ENCODE data around the gene CELA2B. TPM values are rescaled to one million over a fixed set of nuclear protein-coding genes. Genes with fewer than 3 reads are reported as not detected.
A peak's percentile ranks its signal among the peaks of the same experiment; 100 is the strongest.

CELA2B gene
- total and polyA plus RNA-seq, 7 donors, result 0.36 TPM; not detected in 6

GRCh38 chr1:15525050-15526020 lies 49.4 kb downstream of the CELA2B start:
- peak; percentile 1 to 75 (median 1) for ATAC-seq
- intact Hi-C loops (cut with DNase I), result loop anchor here in 1 of 2 donors (5.0 kb wide), 2 partner anchors 92 to 212 kb away; partner anchors contain the start of genes DDI2 and SLC25A34

GRCh38 chr1:15526021-15526489 lies 50.2 kb downstream of the CELA2B start:
- intact Hi-C loops (cut with DNase I), result loop anchor here in 1 of 2 donors (5.0 kb wide), 2 partner anchors 91 to 211 kb away; partner anchors contain the start of genes DDI2 and SLC25A34
- DNase-seq (no peak), ATAC-seq (no peak)
- H3K4me1 ChIP-seq, result peaks cover 26% of the 10 kb centered on the region
- H3K9me3 ChIP-seq, result no peaks in the 10 kb centered on the region
- no peaks in the 10 kb centered on the region for H3K27me3 ChIP-seq (ENCODE audit: insufficient read depth in 3 of 3, low read length in 2 of 3)
- H3K4me3 ChIP-seq, result peak overlapping the region; percentile 87
- H3K27ac ChIP-seq, result peak overlapping the region; percentile 90
- TF ChIP-seq, protein P1, sequence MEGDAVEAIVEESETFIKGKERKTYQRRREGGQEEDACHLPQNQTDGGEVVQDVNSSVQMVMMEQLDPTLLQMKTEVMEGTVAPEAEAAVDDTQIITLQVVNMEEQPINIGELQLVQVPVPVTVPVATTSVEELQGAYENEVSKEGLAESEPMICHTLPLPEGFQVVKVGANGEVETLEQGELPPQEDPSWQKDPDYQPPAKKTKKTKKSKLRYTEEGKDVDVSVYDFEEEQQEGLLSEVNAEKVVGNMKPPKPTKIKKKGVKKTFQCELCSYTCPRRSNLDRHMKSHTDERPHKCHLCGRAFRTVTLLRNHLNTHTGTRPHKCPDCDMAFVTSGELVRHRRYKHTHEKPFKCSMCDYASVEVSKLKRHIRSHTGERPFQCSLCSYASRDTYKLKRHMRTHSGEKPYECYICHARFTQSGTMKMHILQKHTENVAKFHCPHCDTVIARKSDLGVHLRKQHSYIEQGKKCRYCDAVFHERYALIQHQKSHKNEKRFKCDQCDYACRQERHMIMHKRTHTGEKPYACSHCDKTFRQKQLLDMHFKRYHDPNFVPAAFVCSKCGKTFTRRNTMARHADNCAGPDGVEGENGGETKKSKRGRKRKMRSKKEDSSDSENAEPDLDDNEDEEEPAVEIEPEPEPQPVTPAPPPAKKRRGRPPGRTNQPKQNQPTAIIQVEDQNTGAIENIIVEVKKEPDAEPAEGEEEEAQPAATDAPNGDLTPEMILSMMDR (IDR thresholded peaks at IDR 0.05), result no peak
- H3K36me3 ChIP-seq (ENCODE audit: insufficient read depth in 1 of 2, low read depth in 1 of 2), result peaks cover 0 to 22% of the 10 kb centered on the region in 2 donors
- WGBS, 3 donors, result 13 to 15% (median 13%) methylated on average over 9 of the region's 9 CpGs

More at GRCh38 chr1:15525050-15526020, 49.4 kb downstream of the CELA2B start:
- 2 to 4% (median 2%) methylated on average over 35 to 40 of the region's 40 CpGs for WGBS, 3 donors
- H3K27ac ChIP-seq, result peak overlapping the region; percentile 90
- H3K27me3 ChIP-seq (ENCODE audit: insufficient read depth in 3 of 3, low read length in 2 of 3), result no peaks in the 10 kb centered on the region
- H3K36me3 ChIP-seq (ENCODE audit: insufficient read depth in 1 of 2, low read depth in 1 of 2), result peaks cover 0 to 15% of the 10 kb centered on the region in 2 donors
- H3K9me3 ChIP-seq, result no peaks in the 10 kb centered on the region
- peak overlapping the region; percentile 87 for H3K4me3 ChIP-seq
- DNase-seq, result peak in 1 of 2 donors; percentile 99
- H3K4me1 ChIP-seq, result peaks cover 26% of the 10 kb centered on the region
- TF ChIP-seq, protein P1 (IDR thresholded peaks at IDR 0.05), result no peak

DNA sequence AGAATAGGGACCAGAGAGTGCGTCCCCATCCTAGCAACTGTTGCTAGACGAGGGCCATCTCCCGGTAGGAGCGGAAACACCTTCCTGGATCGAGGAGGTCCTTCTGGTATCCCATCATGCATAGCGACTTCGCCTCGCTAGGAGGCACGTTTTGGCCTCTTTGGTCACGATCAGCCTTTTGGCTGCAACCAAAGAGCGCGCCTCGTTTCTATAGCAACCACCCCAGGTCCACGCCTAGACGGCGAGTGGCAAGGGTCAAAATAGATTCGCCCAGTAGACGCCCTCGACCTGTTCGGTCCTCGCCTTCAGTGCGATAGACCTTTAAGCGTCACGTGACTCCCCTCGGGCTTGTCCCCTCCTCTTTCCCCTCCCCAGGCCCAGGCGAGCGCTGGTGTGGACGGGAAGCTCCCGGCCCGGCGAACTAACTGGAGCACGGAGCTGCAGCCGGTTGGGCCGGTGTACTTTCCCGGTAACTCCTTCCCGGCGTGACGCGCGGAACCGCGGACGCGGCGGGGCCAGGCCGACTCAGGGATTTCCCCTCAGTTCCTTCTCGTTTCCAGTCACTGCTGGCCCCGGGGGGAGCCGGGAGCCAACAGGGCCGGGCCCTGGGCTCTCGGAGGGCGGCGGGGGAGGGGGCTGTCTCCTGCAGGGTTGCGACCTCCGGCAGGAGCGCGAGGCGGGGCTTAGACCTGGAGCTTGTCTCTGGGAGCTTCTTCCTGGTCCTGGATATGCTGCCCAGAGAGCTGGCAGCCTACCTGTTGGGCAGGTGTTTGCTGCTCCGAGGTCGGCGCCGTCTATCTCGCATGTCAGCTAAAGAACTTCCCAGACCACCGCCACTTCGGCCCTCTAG lies 50.8 kb downstream of the CELA2B start, which contains the start of gene DNAJC16:
Gene DNAJC16, plus strand, starts transcription at position 359 of the 850 bp plus-strand sequence. CDS start 2,258 bp downstream, outside the sequence.
- TF ChIP-seq, protein P1 (IDR thresholded peaks at IDR 0.05), result peak; percentile 31
- DNase-seq (peak; percentile 98 to 99), ATAC-seq (peak; percentile 72 to 73 (median 72))
- intact Hi-C loops (cut with DNase I), result loop anchor here in 1 of 2 donors (5.0 kb wide), 2 partner anchors 91 to 211 kb away; partner anchors contain the start of genes DDI2 and SLC25A34
- Histone ChIP-seq H3K27me3 (ENCODE audit: insufficient read depth in 3 of 3, low read length in 2 of 3) (no peaks in the 10 kb centered on the region), H3K4me3 (peak within 1 kb of the TSS; percentile 87), H3K9me3 (no peaks in the 10 kb centered on the region), H3K36me3 (ENCODE audit: insufficient read depth in 1 of 2, low read depth in 1 of 2) (peaks cover 0 to 28% of the 10 kb centered on the region in 2 donors), H3K27ac (peak within 1 kb of the TSS; percentile 90), H3K4me1 (peaks cover 26% of the 10 kb centered on the region)
- 0% methylated on average over 60 to 65 of the region's 65 CpGs for WGBS, 3 donors

- intact Hi-C loops (cut with DNase I), result loop anchor here in 1 of 2 donors (10.0 kb wide), 1 partner anchor 94 kb away; no protein-coding TSS in a partner anchor
- H3K27ac ChIP-seq, result no peak overlapping the region
- DNase-seq (no peak), ATAC-seq (no peak)
- H3K4me1 ChIP-seq, result peaks cover 10% of the 10 kb centered on the region
- peaks cover 0 to 61% of the 10 kb centered on the region in 2 donors for H3K36me3 ChIP-seq (ENCODE audit: insufficient read depth in 1 of 2, low read depth in 1 of 2)
- TF ChIP-seq, protein P1 (IDR thresholded peaks at IDR 0.05), result no peak
- no peaks in the 10 kb centered on the region for H3K9me3 ChIP-seq
- no peak overlapping the region for H3K4me3 ChIP-seq
- no peaks in the 10 kb centered on the region for H3K27me3 ChIP-seq (ENCODE audit: insufficient read depth in 3 of 3, low read length in 2 of 3)
- WGBS, 3 donors, result 95 to 96% (median 96%) methylated on average over 4 of the region's 4 CpGs
Observed at GRCh38 chr1:15531003-15531402, 55.1 kb downstream of the CELA2B start.
